ENCODE measurements around the gene WIPF2. TPM values are rescaled to one million over a fixed set of nuclear protein-coding genes. Genes with fewer than 3 reads are reported as not detected.

The WIPF2 gene
- total and polyA plus RNA-seq, 2 donors (not counting 1 experiment from before 2014, with no cell fraction given): 7.7 to 48.4 TPM

DNA sequence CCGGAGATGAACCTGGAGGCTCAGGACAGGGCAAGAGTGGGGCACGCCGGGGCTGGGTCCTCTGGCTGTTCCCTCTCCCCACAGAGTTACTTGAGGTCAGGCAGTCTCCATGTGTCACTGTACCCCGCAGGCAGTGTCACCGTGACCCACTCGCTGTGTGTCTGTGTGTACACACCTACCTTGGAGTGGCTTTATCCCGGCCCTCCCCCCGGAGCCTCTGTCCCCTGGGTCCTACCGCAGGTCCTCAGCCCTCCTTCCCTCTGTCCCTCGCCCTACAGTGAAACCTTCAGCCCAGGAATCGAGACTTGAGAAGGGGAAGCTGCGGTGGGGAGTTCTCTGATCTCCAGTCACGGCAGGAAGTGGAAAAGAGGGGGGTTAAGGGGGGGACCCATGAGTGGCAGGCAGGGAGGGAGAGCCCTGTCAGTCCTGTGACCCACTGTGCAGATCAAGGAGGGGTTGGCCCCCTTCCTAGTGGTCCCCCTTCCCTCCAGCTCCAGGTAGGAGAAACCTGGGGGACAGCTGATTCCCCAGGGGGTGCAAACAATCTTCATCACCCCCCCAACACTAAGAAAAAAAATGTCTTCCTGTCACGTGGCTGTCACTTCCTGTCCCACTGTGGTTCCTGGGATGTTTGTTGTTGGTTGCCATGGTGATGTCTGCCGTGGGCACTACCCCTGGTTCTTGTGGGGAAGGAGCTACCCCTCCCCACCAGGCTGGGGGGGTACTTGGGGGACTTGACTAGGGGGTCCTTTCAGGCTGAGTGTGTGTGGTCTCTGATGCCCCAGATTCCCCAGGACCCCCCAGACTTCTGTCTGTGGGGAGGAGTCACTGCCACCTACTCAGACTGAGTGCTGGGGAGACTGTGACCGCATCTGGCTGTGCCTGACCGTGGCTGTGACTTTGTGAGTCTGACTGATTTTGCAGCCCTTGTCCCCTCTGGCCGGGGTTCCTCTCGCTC lies 103.5 kb downstream of the WIPF2 start:
- H3K27ac Mint-ChIP-seq: peak overlapping the region; percentile 100
- ATAC-seq (ENCODE audit: low read depth) (peak; percentile 45), DNase-seq (peak; percentile 99)
- POLR2A ChIA-PET: interaction anchor here (0.6 to 6.5 kb wide), 14 partner anchors 9 to 1366 kb away, joined by 3 to 96 read pairs (median 4); partner anchors contain the start of genes EIF1, RARA and WIPF2
- Histone ChIP-seq H3K9me3 (ENCODE audit: control extremely low read depth in 1 of 3, control insufficient read depth in 2 of 3, insufficient read depth in 1 of 3, low read length in 2 of 3) (no peaks in the 10 kb centered on the region), H3K27me3 (replicated peaks in 1 of 4; ENCODE audit: control extremely low read depth in 1 of 4, control insufficient read depth in 3 of 4, insufficient read depth in 4 of 4, low read length in 3 of 4) (no peaks in the 10 kb centered on the region), H3K36me3 (replicated peaks in 1 of 2; ENCODE audit: control extremely low read depth in 1 of 2, control insufficient read depth in 1 of 2, extremely low read depth in 1 of 2, insufficient read depth in 2 of 2, low read length in 1 of 2) (no peaks in the 10 kb centered on the region), H2AFZ (ENCODE audit: insufficient read depth, low read depth, low read length, poor library complexity, severe bottlenecking) (no peak overlapping the region), H3K27ac (ENCODE audit: low read length in 2 of 2) (peak overlapping the region; percentile 96), H3K4me2 (replicated peaks; ENCODE audit: low read depth, low read length, poor library complexity, severe bottlenecking) (peak overlapping the region; percentile 98), H4K20me1 (ENCODE audit: control insufficient read depth, insufficient read depth, low read length, poor library complexity, severe bottlenecking) (peaks cover 8% of the 10 kb centered on the region), H3K79me2 (ENCODE audit: control insufficient read depth, insufficient read depth, low read length) (peaks cover 98% of the 10 kb centered on the region), H3K4me1 (ENCODE audit: control insufficient read depth in 2 of 2, insufficient read depth in 2 of 2, low read length in 2 of 2) (peaks cover 83 to 94% of the 10 kb centered on the region in 2 donors), H3K9ac (ENCODE audit: low read length) (peak overlapping the region; percentile 92), H3K4me3 (ENCODE audit: control extremely low read depth in 1 of 5, extremely low read depth in 1 of 5, insufficient read depth in 1 of 5, low read depth in 2 of 5, low read length in 4 of 5) (peak overlapping the region; percentile 48 to 94 (median 67))
- no peak for TF ChIP-seq EZH2 (IDR thresholded peaks at IDR 0.05; ENCODE audit: borderline replicate concordance, insufficient read depth, low read depth, low read length, poor library complexity, severe bottlenecking)
- TF ChIP-seq, protein P1, sequence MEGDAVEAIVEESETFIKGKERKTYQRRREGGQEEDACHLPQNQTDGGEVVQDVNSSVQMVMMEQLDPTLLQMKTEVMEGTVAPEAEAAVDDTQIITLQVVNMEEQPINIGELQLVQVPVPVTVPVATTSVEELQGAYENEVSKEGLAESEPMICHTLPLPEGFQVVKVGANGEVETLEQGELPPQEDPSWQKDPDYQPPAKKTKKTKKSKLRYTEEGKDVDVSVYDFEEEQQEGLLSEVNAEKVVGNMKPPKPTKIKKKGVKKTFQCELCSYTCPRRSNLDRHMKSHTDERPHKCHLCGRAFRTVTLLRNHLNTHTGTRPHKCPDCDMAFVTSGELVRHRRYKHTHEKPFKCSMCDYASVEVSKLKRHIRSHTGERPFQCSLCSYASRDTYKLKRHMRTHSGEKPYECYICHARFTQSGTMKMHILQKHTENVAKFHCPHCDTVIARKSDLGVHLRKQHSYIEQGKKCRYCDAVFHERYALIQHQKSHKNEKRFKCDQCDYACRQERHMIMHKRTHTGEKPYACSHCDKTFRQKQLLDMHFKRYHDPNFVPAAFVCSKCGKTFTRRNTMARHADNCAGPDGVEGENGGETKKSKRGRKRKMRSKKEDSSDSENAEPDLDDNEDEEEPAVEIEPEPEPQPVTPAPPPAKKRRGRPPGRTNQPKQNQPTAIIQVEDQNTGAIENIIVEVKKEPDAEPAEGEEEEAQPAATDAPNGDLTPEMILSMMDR (IDR thresholded peaks at IDR 0.05): no peak
- H3K4me3 Mint-ChIP-seq: peak overlapping the region; percentile 97
- no peaks in the 10 kb centered on the region for H3K27me3 Mint-ChIP-seq
- CTCF ChIA-PET: interaction anchor here (1.0 to 12.7 kb wide), 7 partner anchors 11 to 40 kb away, joined by 3 to 119 read pairs (median 5); no protein-coding TSS in a partner anchor
- H3K9me3 Mint-ChIP-seq (ENCODE audit: insufficient read depth): no peaks in the 10 kb centered on the region
- H3K4me1 Mint-ChIP-seq: peaks cover 90% of the 10 kb centered on the region
- WGBS (ENCODE audit: insufficient coverage): 2% methylated on average over 11 of the region's 19 CpGs
- intact Hi-C loops (cut with micrococcal nuclease): loop anchor here (1.0 to 5.0 kb wide), 3 partner anchors 19 to 240 kb away; no protein-coding TSS in a partner anchor
